HepG2 (cell line): ENCODE results near the gene PTGDS. TPM values are rescaled to one million over a fixed set of nuclear protein-coding genes. Genes with fewer than 3 reads are reported as not detected.

Experiments
- CCAR2 ChIP-seq: fragments of 200-400 bp; formaldehyde crosslinking; optimal IDR thresholded peaks from 2 replicates; pipeline ENCODE3; 2018; ENCODE audit warnings: low read depth, mild to moderate bottlenecking, low read length, moderate library complexity
- FOXA3 ChIP-seq: IDR thresholded peaks from 2 replicates; pipeline ENCODE4 v1.6.1; 2016; ENCODE audit warnings: missing genetic modification reagents, missing compliant biosample characterization
- ISX ChIP-seq: sonication (generic); formaldehyde crosslinking; conservative IDR thresholded peaks from 2 replicates; pipeline ENCODE4 v1.5.0; 2020; ENCODE audit warnings: missing genetic modification reagents
- KLF6 ChIP-seq: IDR thresholded peaks from 2 replicates; pipeline ENCODE4 v1.8.0; 2016; ENCODE audit warnings: missing biosample characterization, missing genetic modification reagents
- NR2C2 ChIP-seq: sonication (generic); formaldehyde crosslinking; IDR thresholded peaks from 2 replicates; pipeline ENCODE4 v1.4.0; 2020; ENCODE audit warnings: missing genetic modification reagents, mild to moderate bottlenecking, moderate library complexity, borderline replicate concordance
- NRL ChIP-seq: sonication (generic); formaldehyde crosslinking; IDR thresholded peaks from 2 replicates; pipeline ENCODE4 v1.5.0; 2020; ENCODE audit warnings: missing genetic modification reagents, mild to moderate bottlenecking, moderate library complexity, borderline replicate concordance
- PHF5A ChIP-seq: IDR thresholded peaks from one replicate; pipeline ENCODE4 v1.6.1; 2018; ENCODE audit warnings: low read depth, missing genetic modification reagents; ENCODE audit not compliant: unreplicated experiment
- ZBTB40 ChIP-seq, 2 experiments: fragments of 450-650 bp in 1 of 2; sonication (generic) in 1 of 2; formaldehyde crosslinking in 1 of 2; IDR thresholded peaks; 2 replicates each; pipeline versions ENCODE4 v1.6.1 to v1.8.0; 2016 to 2022; ENCODE audit warnings: antibody characterized with exemption in 1 of 2, mild to moderate bottlenecking in 1 of 2, missing genetic modification reagents in 1 of 2
- ZNF260 ChIP-seq: sonication (generic); formaldehyde crosslinking; IDR thresholded peaks from 2 replicates; pipeline ENCODE4 v1.4.0; 2020; ENCODE audit warnings: missing genetic modification reagents, low read depth, mild to moderate bottlenecking, borderline replicate concordance
- ZNF552 ChIP-seq: sonication (generic); formaldehyde crosslinking; IDR thresholded peaks from 2 replicates; pipeline ENCODE4 v1.9.0; 2022; ENCODE audit warnings: missing genetic modification reagents, mild to moderate bottlenecking, borderline replicate concordance
- ZNF646 ChIP-seq: sonication (generic); formaldehyde crosslinking; IDR thresholded peaks from 2 replicates; pipeline ENCODE4 v1.9.0; 2021; ENCODE audit warnings: mild to moderate bottlenecking, missing genetic modification reagents
- ZNF7 ChIP-seq: IDR thresholded peaks from 2 replicates; pipeline ENCODE4 v1.6.1; 2016; ENCODE audit warnings: missing biosample characterization, missing genetic modification reagents
- ZNF772 ChIP-seq: sonication (generic); formaldehyde crosslinking; IDR thresholded peaks from 2 replicates; pipeline ENCODE4 v1.5.0; 2020; ENCODE audit warnings: mild to moderate bottlenecking, missing genetic modification reagents
- polyA plus RNA-seq, 8 experiments: library from polyadenylated mRNA; depleted of rRNA in 3 of 8; stranded (reverse) in 7 of 8; unstranded in 1 of 8; fragments of >200 nt; fragmentation: Illumina TruSeq in 4 of 8; extraction: Trizol in 4 of 8; gene quantifications; 2 replicates each; pipeline versions ENCODE4 v1.2.1 to v1.2.3, GENCODE V29; 2011 to 2016; ENCODE audit warnings: low read depth in 4 of 8, missing spikeins in 1 of 8, mixed read lengths in 1 of 8; ENCODE audit not compliant: insufficient read depth in 1 of 8
- total RNA-seq, 5 experiments: library from RNA; depleted of rRNA; stranded (reverse); fragments of >200 nt; fragmentation: Illumina TruSeq; extraction: Trizol; gene quantifications; 2 replicates each; pipeline ENCODE4 v1.2.3, GENCODE V29; 2016; ENCODE audit warnings: low read depth in 1 of 5

PTGDS gene
- total and polyA plus RNA-seq, 2 of the 13 experiments (the other 11 are each of a cell fraction or from before 2014, with no cell fraction given), result 0.33 to 0.50 TPM

GRCh38 chr9:136944519-136945332, 32.6 kb upstream of the PTGDS start, which contains the start of the genes C8G and FBXW5 (continued):
- no peak for TF ChIP-seq ZNF646 (CRISPR knock-in tag)
- TF ChIP-seq FOXA3 (CRISPR knock-in tag), result no peak; the same call in 1 of the 2 replicates
- TF ChIP-seq PHF5A (CRISPR knock-in tag), result peak; percentile 63
- TF ChIP-seq ZBTB40 (IDR thresholded peaks at IDR 0.05), result no peak
- peak; percentile 72; the same call in 1 of the 2 replicates for TF ChIP-seq ZBTB40 (CRISPR knock-in tag; IDR thresholded peaks at IDR 0.05)
- no peak for TF ChIP-seq ZNF260 (CRISPR knock-in tag)
- TF ChIP-seq CCAR2, result peak; percentile 74
- peak; percentile 74; the same call in 1 of the 2 replicates for TF ChIP-seq ZNF772 (CRISPR knock-in tag)
- TF ChIP-seq ZNF7 (CRISPR knock-in tag), result no peak
- no peak for TF ChIP-seq ZNF552
- TF ChIP-seq KLF6, result 0 out of 2 replicates have a peak, but pooled peaks have one; percentile 50
- TF ChIP-seq NRL, result no peak
- no peak for TF ChIP-seq ISX
- peak; percentile 90 for TF ChIP-seq NR2C2 (CRISPR knock-in tag)
